Endothelial cell of umbilical vein (primary cell): ENCODE results near the gene HTRA3.

Source experiments
- CTCF ChIP-seq, 2 donors: IDR thresholded peaks; 1 replicate in 1 of 2; 2 replicates in 1 of 2; pipeline ENCODE4 v1.5.1; 2011; ENCODE audit warnings: low read length in 2 of 2, mild to moderate bottlenecking in 2 of 2, moderate library complexity in 2 of 2, control low read depth in 1 of 2, inconsistent platforms in 1 of 2, low read depth in 1 of 2; ENCODE audit not compliant: insufficient read depth in 1 of 2; ENCODE audit errors: extremely low read depth in 1 of 2
- FOS ChIP-seq: IDR thresholded peaks from 2 replicates; pipeline ENCODE4 v1.6.1; 2011; ENCODE audit warnings: mild to moderate bottlenecking, low read length, moderate library complexity, borderline replicate concordance; ENCODE audit not compliant: insufficient read depth
- JUN ChIP-seq: IDR thresholded peaks from 2 replicates; pipeline ENCODE4 v1.6.1; 2011; ENCODE audit warnings: borderline replicate concordance, low read depth; ENCODE audit not compliant: insufficient read length, insufficient read depth
- MAX ChIP-seq: IDR thresholded peaks from 2 replicates; pipeline ENCODE4 v1.6.1; 2011; ENCODE audit not compliant: insufficient read depth, insufficient read length
- MYC ChIP-seq: IDR thresholded peaks from one replicate; pipeline ENCODE4 v1.6.1; 2011; ENCODE audit warnings: mild to moderate bottlenecking, low read depth, low read length

- TF ChIP-seq MYC = no peak
- no peak for TF ChIP-seq CTCF (IDR thresholded peaks at IDR 0.05; ENCODE audit: extremely low read depth in 1 of 2, insufficient read depth in 1 of 2, low read depth in 1 of 2, low read length in 2 of 2)
- TF ChIP-seq MAX = no peak
- TF ChIP-seq JUN = no peak
- no peak for TF ChIP-seq FOS
These were observed 26.9 kb downstream of the HTRA3 start for GRCh38 chr4:8296491-8296890.
